GM12878 (cell line): ENCODE measurements around the gene KIZ. TPM values are rescaled to one million over a fixed set of nuclear protein-coding genes. Genes with fewer than 3 reads are reported as not detected.

Experiments used
- ATAC-seq: fragments of 200-7000 bp; cut with Tn5 transposase; 3 replicates; pipeline ENCODE4 v1.9.1; 2020; ENCODE audit warnings: mild to moderate bottlenecking, moderate library complexity
- BruUV-seq: library from RNA; stranded (reverse); fragments of 400-500 nt; replicated peaks from 2 replicates; lab custom pipeline; 2021; lab: Mats Ljungman, UMichigan
- CTCF ChIA-PET: fragments of 300-600 bp; sonication (Branson Sonifier 250); formaldehyde crosslinking; extraction: SDS; loops from one replicate; lab custom pipeline; 2021; ENCODE audit warnings: inconsistent platforms; lab: Yijun Ruan, JAX
- POLR2A ChIA-PET: fragments of 350-600 bp; formaldehyde crosslinking; extraction: SDS; loops from one replicate; lab custom pipeline; 2021; ENCODE audit warnings: inconsistent platforms; lab: Charles Lee
- RAD21 ChIA-PET: fragments of 300-600 bp; sonication (Branson Sonifier 250); formaldehyde crosslinking; loops from one replicate; lab custom pipeline; 2023; ENCODE audit warnings: antibody characterized with exemption; ENCODE audit not compliant: unreplicated experiment; lab: Charles Lee
- SMC1A ChIA-PET: fragments of 300-600 bp; sonication (Branson Sonifier 250); formaldehyde crosslinking; loops from one replicate; lab custom pipeline; 2023; ENCODE audit not compliant: unreplicated experiment, uncharacterized antibody; lab: Charles Lee
- DNase-seq: peaks from one replicate; pipeline ENCODE4 v3.0.0-alpha.2; 2011; ENCODE audit warnings: low read depth, low spot score
- FAIRE-seq: peaks from 3 replicates; lab custom pipeline; 2011; peaks lifted over from hg19 to GRCh38; lab: Jason Lieb, UNC
- H2AFZ ChIP-seq: 2 replicates; pipeline ENCODE4 v1.6.0; 2011; ENCODE audit warnings: low read depth, low read length, control low read depth; ENCODE audit not compliant: control insufficient read depth
- H3K27ac ChIP-seq: 2 replicates; pipeline ENCODE4 v1.5.1; 2011; ENCODE audit warnings: control low read depth; ENCODE audit not compliant: control insufficient read depth, insufficient read depth
- H3K27me3 ChIP-seq, 2 experiments: replicated peaks in 1 of 2; 2 replicates each; pipeline versions ENCODE4 v1.6.0 to v1.6.1; 2011; ENCODE audit warnings: low read length in 1 of 2; ENCODE audit not compliant: control insufficient read depth in 2 of 2, insufficient read depth in 2 of 2
- H3K36me3 ChIP-seq, 2 experiments: 2 replicates each; pipeline ENCODE4 v1.5.1; 2011; ENCODE audit warnings: low read length in 1 of 2; ENCODE audit not compliant: control insufficient read depth in 2 of 2, insufficient read depth in 2 of 2
- H3K4me1 ChIP-seq: 2 replicates; pipeline ENCODE4 v1.6.1; 2011; ENCODE audit warnings: mild to moderate bottlenecking, low read length, moderate library complexity, mixed read lengths; ENCODE audit not compliant: control insufficient read depth, insufficient read depth
- H3K4me2 ChIP-seq: 2 replicates; pipeline ENCODE4 v1.6.0; 2011; ENCODE audit warnings: control low read depth; ENCODE audit not compliant: control insufficient read depth, insufficient read depth
- H3K4me3 ChIP-seq: fragments of 200-600 bp; sonication (generic); 2 replicates; pipeline ENCODE4 v1.5.1; 2016
- H3K79me2 ChIP-seq: 2 replicates; pipeline ENCODE4 v1.6.0; 2011; ENCODE audit warnings: low read length; ENCODE audit not compliant: control insufficient read depth, insufficient read depth
- H3K9ac ChIP-seq: 2 replicates; pipeline ENCODE4 v1.8.0; 2011; ENCODE audit warnings: low read length, control low read depth, mixed read lengths; ENCODE audit not compliant: control insufficient read depth, insufficient read depth
- H3K9me3 ChIP-seq: replicated peaks from 3 replicates; pipeline ENCODE4 v1.5.1; 2011; ENCODE audit warnings: mild to moderate bottlenecking, low read length; ENCODE audit not compliant: control insufficient read depth, insufficient read depth
- H4K20me1 ChIP-seq: 2 replicates; pipeline ENCODE4 v1.6.0; 2011; ENCODE audit not compliant: control insufficient read depth, insufficient read depth
- ATF3 ChIP-seq: IDR thresholded peaks from 2 replicates; pipeline ENCODE4 v1.6.1; 2011; ENCODE audit warnings: low read depth, mild to moderate bottlenecking, low read length, moderate library complexity, borderline replicate concordance; ENCODE audit errors: extremely low read depth
- BRCA1 ChIP-seq: IDR thresholded peaks from 2 replicates; pipeline ENCODE4 v1.6.1; 2011; ENCODE audit warnings: low read depth, low read length, improper control_type of control experiment
- CBX3 ChIP-seq: fragments of 200-600 bp; sonication (generic); IDR thresholded peaks from 2 replicates; pipeline ENCODE4 v1.6.1; 2016; ENCODE audit warnings: low read depth, borderline replicate concordance
- CBX5 ChIP-seq: sonication (generic); IDR thresholded peaks from 2 replicates; pipeline ENCODE4 v1.6.1; 2016; ENCODE audit warnings: low read depth, moderate library complexity, mild to moderate bottlenecking, inconsistent platforms
- CEBPZ ChIP-seq: fragments of 150-350 bp; IDR thresholded peaks from 2 replicates; pipeline ENCODE4 v1.6.1; 2016; ENCODE audit warnings: low read depth, low read length
- ETV6 ChIP-seq, 2 experiments: fragments of 450-650 bp in 1 of 2; IDR thresholded peaks in 1 of 2; conservative IDR thresholded peaks in 1 of 2; 2 replicates each; pipeline ENCODE4 v1.6.1; 2014; ENCODE audit warnings: antibody characterized with exemption in 1 of 2, borderline replicate concordance in 1 of 2, low read depth in 1 of 2, mild to moderate bottlenecking in 1 of 2, moderate library complexity in 1 of 2
- KAT2A ChIP-seq: conservative IDR thresholded peaks from 2 replicates; pipeline ENCODE4 v1.6.1; 2011; ENCODE audit warnings: low read depth, low read length; ENCODE audit not compliant: control insufficient read depth
- MAX ChIP-seq: IDR thresholded peaks from 2 replicates; pipeline ENCODE4 v1.6.1; 2012; ENCODE audit warnings: low read depth, low read length, improper control_type of control experiment
- NBN ChIP-seq: fragments of 450-650 bp; IDR thresholded peaks from 2 replicates; pipeline ENCODE4 v1.6.1; 2016
- NKRF ChIP-seq: fragments of 450-650 bp; conservative IDR thresholded peaks from 2 replicates; pipeline ENCODE4 v1.6.1; 2017; ENCODE audit warnings: mild to moderate bottlenecking, moderate library complexity
- NR2F1 ChIP-seq: fragments of 450-650 bp; conservative IDR thresholded peaks from 2 replicates; pipeline ENCODE4 v1.6.1; 2017; ENCODE audit warnings: mild to moderate bottlenecking
- RAD51 ChIP-seq: fragments of 450-650 bp; IDR thresholded peaks from 2 replicates; pipeline ENCODE4 v1.6.1; 2016; ENCODE audit warnings: moderate library complexity, mild to moderate bottlenecking, inconsistent platforms
- SIX5 ChIP-seq: IDR thresholded peaks from 2 replicates; pipeline ENCODE4 v1.6.1; 2011; ENCODE audit warnings: mild to moderate bottlenecking, low read depth, low read length, moderate library complexity; ENCODE audit not compliant: severe bottlenecking
- SPI1 ChIP-seq: IDR thresholded peaks from 2 replicates; pipeline ENCODE4 v1.6.1; 2011; ENCODE audit warnings: low read depth, mild to moderate bottlenecking, low read length, moderate library complexity, borderline replicate concordance; ENCODE audit not compliant: insufficient read depth
- TAF1 ChIP-seq: IDR thresholded peaks from 2 replicates; pipeline ENCODE4 v1.6.1; 2011; ENCODE audit warnings: mild to moderate bottlenecking, low read depth, low read length, borderline replicate concordance
- TBL1XR1 ChIP-seq: IDR thresholded peaks from 2 replicates; pipeline ENCODE4 v1.6.1; 2012; ENCODE audit warnings: low read depth, low read length, improper control_type of control experiment
- YBX1 ChIP-seq: fragments of 450-650 bp; IDR thresholded peaks from 2 replicates; pipeline ENCODE4 v1.6.1; 2016; ENCODE audit warnings: antibody characterized with exemption
- ZBED1 ChIP-seq: IDR thresholded peaks from 2 replicates; pipeline ENCODE4 v1.6.1; 2016; ENCODE audit warnings: borderline replicate concordance
- ZNF622 ChIP-seq: fragments of 450-650 bp; IDR thresholded peaks from 2 replicates; pipeline ENCODE4 v1.6.1; 2017; ENCODE audit warnings: mild to moderate bottlenecking, inconsistent platforms
- WGBS: methylation state at CpG from one replicate; pipeline ENCODE4 v1.1.6; 2016; ENCODE audit warnings: low lambda C conversion rate; ENCODE audit not compliant: insufficient replicate concordance, insufficient coverage; ENCODE audit errors: missing lambda C conversion rate; 5-methylcytosine and 5-hydroxymethylcytosine counted together
- in situ Hi-C: fragments of 300-500 bp; cut with MboI; formaldehyde crosslinking; loops from 9 replicates; pipeline ENCODE4 v1.14.3; 2018; ENCODE audit warnings: mixed read lengths
- intact Hi-C: fragments of 100-400 bp; cut with micrococcal nuclease; formaldehyde crosslinking; loops from one replicate; pipeline ENCODE4 v1.14.2; 2022; ENCODE audit not compliant: unreplicated experiment
- polyA plus RNA-seq, 11 experiments: library from polyadenylated mRNA; depleted of rRNA in 4 of 11; unstranded in 6 of 11; stranded (reverse) in 5 of 11; fragments of >200 nt; fragmentation: Nextera tagmentation in 4 of 11; fragmentation: Illumina TruSeq in 1 of 11; extraction: Ambion mirVana in 4 of 11; extraction: Trizol in 1 of 11; gene quantifications; 1 replicate in 1 of 11; 2 replicates in 10 of 11; pipeline versions ENCODE4 v1.2.1 to v1.2.3, GENCODE V29; 2011 to 2016; ENCODE audit warnings: inconsistent platforms in 2 of 11, missing spikeins in 2 of 11, low read depth in 1 of 11
- total RNA-seq, 4 experiments: library from RNA; depleted of rRNA in 3 of 4; stranded (reverse); fragments of >200 nt in 3 of 4; fragmentation: Illumina TruSeq in 1 of 4; extraction: Trizol in 1 of 4; gene quantifications; 2 replicates each; pipeline versions ENCODE4 v1.2.1 to v1.2.3, GENCODE V29; 2013 to 2021

Gene KIZ
- total and polyA plus RNA-seq, 10 of the 15 experiments (the other 5 are each of a cell fraction or from before 2014, with no cell fraction given): 2.7 to 11.0 (median 7.3) TPM

GRCh38 chr20:21244808-21245207 lies 118.9 kb downstream of the KIZ start:
- Histone ChIP-seq H3K27ac (no peak overlapping the region), H3K4me1 (no peaks in the 10 kb centered on the region), H3K27me3 (no peaks in the 10 kb centered on the region), H4K20me1 (no peaks in the 10 kb centered on the region), H3K9ac (no peak overlapping the region), H3K4me3 (no peak overlapping the region), H3K9me3 (no peaks in the 10 kb centered on the region), H2AFZ (no peak overlapping the region), H3K79me2 (no peaks in the 10 kb centered on the region), H3K36me3 (no peaks in the 10 kb centered on the region), H3K4me2 (no peak overlapping the region)
- intact Hi-C loops: no loop called here
- in situ Hi-C loops: no loop called here
- ChIA-PET SMC1A (interaction anchor here (1.2 kb wide), 1 partner anchor 9 kb away, joined by 4 read pairs; no protein-coding TSS in a partner anchor), CTCF (interaction anchor here (2.4 kb wide), 1 partner anchor 9 kb away, joined by 18 read pairs; no protein-coding TSS in a partner anchor), POLR2A (no interaction called here), RAD21 (no interaction called here)
- DNase-seq (no peak), ATAC-seq (no peak), FAIRE-seq (no peak)
- BruUV-seq: no TSS peak
- WGBS: 75% methylated on average over 3 of the region's 3 CpGs
- no peak for TF ChIP-seq MAX
- no peak for TF ChIP-seq CBX3
- no peak for TF ChIP-seq CEBPZ
- no peak for TF ChIP-seq RAD51
- TF ChIP-seq ZNF622: no peak
- TF ChIP-seq NR2F1: no peak
- TF ChIP-seq SIX5: no peak
- TF ChIP-seq SPI1: no peak
- no peak for TF ChIP-seq NKRF
- no peak for TF ChIP-seq BRCA1
- no peak for TF ChIP-seq CBX5
- TF ChIP-seq ETV6 (conservative IDR thresholded peaks at IDR 0.05 in 1 of 2, IDR thresholded peaks at IDR 0.05 in 1 of 2; ENCODE audit: borderline replicate concordance in 1 of 2, low read depth in 1 of 2): no peak
- no peak for TF ChIP-seq NBN
- TF ChIP-seq TBL1XR1: no peak
- TF ChIP-seq ATF3: no peak
- TF ChIP-seq KAT2A: no peak
- no peak for TF ChIP-seq YBX1
- no peak for TF ChIP-seq TAF1
- TF ChIP-seq ZBED1: no peak
